SK-MEL-5 (cell line): Measurements from ENCODE around the gene RNU1-1. TPM values are rescaled to one million over a fixed set of nuclear protein-coding genes. Genes with fewer than 3 reads are reported as not detected.
"Not testable (repeated sequence)": the region's sequence is repeated elsewhere in the genome, so short reads cannot be mapped to it uniquely, and the experiment has no call there.

ENCODE experiments used
- DNase-seq: peaks from one replicate; pipeline ENCODE4 v3.0.0-alpha.2; 2016; ENCODE audit warnings: low read depth, low spot score
- in situ Hi-C: cut with HindIII; loops from 2 replicates; pipeline ENCODE4 v1.10.0; 2016; ENCODE audit warnings: low sequenced_read_pairs, high pct_unique_total_duplicates, low pct_unique_long_range_greater_than_20kb
- total RNA-seq: library from RNA; depleted of rRNA; stranded (reverse); fragments of >200 nt; shearing (Covaris generic); gene quantifications from 2 replicates; pipeline ENCODE4 v1.2.3, GENCODE V29; 2014

Gene RNU1-1
- total RNA-seq, 1 experiment from 2014 or later, result under 0.01 TPM

DNA sequence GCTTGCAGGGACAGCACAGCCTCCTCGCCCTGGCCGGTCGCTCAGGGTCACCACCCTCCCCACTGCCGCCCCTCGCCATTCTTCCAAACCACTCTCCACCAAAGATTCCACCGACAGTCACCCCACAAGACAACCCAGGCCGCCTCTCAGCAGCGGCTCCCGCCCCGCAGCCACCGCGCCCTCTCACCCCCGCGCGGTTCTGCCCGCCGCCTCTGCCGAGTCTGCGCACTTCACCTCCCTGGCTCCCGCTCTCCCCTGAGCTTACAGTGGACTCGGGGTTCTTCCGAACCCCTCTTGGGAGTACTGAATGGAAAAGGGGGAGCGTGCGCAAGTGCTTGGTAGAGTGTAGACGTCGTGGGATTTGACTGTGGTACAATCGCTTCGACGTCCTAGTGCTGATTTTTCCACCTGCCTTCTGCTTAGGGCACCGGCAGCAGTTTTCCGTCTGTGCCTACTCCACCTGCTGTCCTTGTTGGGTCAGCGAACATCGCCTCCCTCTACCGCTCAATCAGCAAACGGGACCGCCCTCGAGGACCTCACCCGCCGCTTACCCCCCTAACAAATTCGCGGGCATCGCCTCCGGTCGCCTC is 20.2 kb upstream of the RNU1-1 start:
- not testable (repeated sequence) for DNase-seq

DNA sequence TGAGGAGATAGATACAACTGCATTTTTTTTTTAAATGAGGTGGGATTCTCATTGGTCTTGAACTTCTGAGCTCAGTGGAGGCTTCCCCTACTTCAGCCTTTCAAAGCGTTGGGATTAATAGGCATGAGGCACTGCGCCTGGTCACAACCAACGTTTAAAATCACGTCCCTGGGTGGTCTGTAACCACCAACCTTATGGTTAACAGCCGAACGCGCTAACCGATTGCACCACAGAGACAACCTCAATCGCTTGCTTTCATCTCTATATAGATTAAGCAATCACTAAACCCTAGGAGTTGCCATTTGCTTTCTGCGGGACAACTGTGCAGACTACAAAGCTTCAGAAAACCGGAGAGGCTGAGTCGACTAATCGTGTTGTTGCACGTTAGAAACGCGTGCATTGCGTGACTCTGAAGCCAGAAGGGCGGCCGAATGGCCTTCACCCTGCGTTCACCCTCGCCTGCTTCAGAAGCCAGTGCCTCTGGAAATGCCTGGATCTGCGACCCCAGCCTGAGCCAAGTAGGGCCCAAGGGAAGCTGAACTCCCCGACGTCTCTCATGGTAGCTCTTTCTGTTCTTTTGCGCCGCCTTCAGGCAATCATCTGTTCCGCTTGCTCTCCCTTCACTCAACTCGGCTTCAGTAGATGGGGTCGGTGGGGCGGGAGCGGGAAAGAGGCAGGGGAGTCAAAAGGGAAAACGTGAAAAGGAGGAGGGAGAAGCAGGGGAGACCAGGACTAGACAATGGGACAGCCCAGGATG is 18.3 kb upstream of the RNU1-1 start:
- in situ Hi-C loops, DNase-seq: not testable (repeated sequence)

More for the DNA sequence above, 20.2 kb upstream of the RNU1-1 start:
- in situ Hi-C loops, result not testable (repeated sequence)

DNA sequence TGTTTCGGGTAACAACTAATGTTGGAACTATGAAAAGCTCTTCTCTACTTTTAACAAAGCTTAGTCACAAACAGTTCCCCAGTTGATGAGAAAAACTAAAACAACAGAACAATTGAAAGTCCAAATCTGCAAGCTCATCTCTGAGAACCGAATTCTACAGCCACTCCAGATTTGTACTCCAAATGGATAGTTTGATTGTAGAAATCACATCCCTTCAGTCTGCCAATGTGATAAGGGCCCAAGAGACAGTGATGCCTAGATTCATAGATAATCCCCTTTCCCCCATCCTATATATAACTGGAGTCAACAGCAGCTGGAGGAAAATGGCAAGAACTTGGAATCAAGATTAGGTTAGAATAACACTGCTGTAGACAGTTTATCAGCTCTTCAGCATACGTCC is 14.3 kb upstream of the RNU1-1 start:
- DNase-seq, in situ Hi-C loops: not testable (repeated sequence)

DNA sequence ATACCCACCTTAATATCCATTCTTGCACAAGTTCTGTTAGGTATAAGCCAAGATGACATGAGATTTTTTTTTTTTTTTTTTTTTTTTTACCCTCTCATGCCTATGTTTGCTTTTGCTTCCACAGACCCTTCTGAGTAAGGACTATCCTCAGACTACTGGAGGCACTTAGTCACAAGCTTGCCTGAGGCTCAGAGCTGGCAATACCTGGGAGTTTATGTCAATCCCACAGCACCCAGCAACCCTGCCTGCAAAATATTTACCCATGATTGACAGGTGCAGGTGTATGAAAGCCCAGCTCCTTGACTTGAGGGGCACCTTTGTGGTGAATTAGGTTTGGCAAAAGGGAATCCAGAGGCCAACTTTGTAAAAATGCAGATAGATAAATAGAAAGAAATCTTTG is 11.7 kb upstream of the RNU1-1 start:
- in situ Hi-C loops, DNase-seq: not testable (repeated sequence)

DNA sequence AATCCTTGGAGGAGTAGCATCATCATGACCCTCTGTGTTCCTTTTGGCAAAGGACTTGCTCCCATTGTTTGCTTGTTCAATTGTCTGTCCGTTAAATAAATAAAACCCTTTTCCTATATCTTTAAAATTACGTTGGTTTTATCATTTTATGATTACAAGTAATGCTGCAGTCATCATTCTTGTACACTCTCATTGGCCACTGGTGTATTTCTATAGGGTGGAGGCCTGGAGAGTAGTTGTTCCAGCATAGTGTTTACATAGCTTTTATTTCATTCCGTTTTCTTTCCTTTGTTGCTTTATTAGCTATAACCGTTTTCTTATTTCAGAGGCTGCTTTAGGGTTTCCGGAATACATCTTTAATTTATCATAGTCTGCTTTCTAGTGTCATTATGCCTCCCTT is 7.6 kb upstream of the RNU1-1 start:
- in situ Hi-C loops, result not testable (repeated sequence)

DNA sequence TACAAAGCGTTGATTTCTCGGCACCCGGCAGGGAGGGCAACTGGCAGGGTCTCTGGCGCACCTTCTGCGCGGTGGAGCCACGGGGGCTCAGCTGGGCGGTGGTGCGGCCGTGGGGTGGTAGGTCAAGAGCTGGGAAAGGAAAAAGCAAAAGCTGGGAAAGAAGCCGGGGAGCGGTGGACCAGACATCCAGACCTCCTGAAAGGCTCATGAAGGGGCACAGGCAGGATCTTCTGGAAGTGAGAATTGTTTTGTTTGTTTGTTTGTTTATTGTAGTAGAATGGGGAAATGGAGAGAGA is 7.2 kb upstream of the RNU1-1 start:
- in situ Hi-C loops, result no loop called here

More for the DNA sequence above, 7.6 kb upstream of the RNU1-1 start:
- DNase-seq, result not testable (repeated sequence)

DNA sequence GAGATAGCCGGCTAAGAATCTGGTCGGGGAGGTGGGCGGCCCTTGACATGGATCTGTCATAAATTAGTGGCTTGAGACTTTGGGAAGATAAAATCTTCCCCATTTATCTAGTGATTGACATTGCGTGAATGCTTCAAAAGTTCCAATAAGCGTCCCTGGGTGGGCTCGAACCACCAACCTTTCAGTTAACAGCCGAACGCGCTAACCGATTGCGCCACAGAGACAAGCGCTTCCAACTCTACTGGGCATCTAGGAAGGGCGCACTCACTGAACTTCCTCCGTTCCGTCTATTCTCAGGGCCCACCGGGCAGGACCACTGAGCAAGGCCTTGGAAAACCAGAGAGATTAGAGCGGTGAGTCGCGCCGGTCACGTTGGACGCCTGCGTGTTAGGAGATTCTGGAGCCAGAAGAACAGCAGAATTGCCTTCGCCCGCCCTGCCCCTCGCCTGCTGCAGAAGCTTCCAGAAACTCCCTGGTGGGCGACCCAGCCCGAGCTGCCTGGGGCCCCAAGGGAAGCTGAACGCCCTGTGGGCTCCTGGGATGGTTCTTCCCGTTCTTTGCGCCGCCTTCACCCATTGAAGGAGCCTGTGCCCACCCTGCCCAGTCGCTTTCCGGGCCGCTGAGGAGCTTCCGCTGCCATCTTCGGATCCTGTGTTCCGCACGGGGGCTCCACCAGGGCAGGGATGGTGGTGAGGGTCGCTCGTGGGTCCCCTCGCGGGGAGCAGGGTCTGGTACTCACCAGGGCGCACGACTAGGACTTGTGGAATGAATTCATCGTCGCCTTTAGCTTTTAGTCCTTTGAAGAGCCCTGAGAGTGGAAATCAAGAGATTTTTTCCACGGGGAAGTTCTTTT is 6.6 kb upstream of the RNU1-1 start:
- DNase-seq, in situ Hi-C loops: not testable (repeated sequence)

More for the DNA sequence above, 7.2 kb upstream of the RNU1-1 start:
- DNase-seq, result no peak

DNA sequence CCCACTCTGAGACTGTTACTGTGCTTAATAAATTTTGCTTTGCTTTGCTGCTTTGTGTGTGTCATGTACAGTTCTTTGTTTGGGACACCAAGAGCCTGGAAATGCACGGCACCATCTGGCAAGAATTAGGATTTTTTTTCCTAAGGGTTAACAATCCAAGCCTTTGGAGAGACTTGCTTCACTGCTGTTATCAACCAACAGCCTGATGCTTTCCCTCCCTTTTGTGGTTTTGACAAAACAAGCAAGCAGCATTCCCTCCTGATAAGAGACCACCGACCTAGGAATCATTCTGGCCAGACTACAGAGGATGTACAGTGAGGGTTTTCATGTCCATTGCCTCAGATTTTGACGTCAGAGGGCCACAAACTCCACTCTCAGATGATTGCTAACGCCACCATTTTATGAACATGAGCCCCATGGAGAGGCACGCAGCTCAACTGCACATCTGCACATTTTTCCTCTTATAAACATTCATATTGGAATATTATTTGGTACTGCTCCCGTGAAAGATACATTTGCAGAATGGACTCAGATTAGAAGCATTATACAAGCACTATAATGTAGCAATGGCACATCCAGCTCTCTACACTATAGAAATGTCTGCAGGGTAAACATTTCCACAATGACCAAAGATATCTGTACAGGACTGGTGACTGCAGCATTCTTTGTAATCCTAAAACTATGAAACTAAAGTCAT is 5.3 kb upstream of the RNU1-1 start:
- in situ Hi-C loops, result not testable (repeated sequence)
- DNase-seq, result peak; percentile 39

DNA sequence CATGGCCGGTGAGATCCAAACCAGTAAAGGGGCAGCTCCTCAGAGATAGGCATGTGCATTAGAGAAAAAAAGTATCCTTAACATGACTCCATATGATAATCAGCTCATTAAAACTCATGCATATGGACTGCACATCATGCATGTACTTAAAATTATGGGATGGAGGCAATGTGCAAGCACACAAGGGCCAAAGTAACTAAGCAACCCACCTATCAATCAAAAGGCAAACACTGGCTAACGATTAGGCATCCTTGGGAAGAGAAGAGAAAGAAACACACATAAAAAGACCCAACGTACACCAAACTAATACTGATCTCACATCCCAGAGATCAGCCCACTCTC is 4.8 kb upstream of the RNU1-1 start:
- DNase-seq, in situ Hi-C loops: not testable (repeated sequence)

DNA sequence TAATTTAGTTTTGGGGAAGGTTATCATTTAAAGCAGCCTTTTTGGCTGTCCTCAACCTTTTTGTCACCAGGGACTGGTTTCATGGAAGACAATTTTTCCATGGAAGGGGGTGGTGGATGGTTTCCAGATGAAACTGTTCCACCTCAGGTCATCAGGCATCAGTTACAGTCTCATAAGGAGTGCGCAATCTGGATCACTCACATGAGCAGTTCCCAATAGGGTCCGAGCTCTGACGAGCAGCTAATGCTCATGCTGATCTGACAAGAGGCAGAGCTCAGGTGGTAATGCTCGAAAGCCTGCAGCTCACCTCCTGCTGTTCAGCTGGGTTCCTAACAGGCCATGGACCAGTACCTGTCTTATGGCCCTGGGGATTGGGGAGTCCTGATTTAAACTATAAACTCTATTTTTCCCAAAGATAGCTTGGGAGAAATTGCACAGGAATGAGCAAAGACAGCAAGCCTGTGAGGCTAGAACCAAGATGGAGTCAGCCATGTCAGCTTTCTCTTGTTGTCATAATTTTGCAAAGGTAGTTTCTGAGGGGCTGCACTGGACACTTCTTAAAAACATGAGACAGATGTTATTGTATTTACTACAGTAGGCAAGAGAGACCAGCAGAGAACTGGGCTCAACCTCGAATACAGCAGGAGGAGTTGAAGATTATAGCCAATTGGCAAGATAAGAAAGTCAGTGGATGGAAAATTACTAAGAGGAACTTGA is 2.8 kb upstream of the RNU1-1 start:
- DNase-seq, in situ Hi-C loops: not testable (repeated sequence)

DNA sequence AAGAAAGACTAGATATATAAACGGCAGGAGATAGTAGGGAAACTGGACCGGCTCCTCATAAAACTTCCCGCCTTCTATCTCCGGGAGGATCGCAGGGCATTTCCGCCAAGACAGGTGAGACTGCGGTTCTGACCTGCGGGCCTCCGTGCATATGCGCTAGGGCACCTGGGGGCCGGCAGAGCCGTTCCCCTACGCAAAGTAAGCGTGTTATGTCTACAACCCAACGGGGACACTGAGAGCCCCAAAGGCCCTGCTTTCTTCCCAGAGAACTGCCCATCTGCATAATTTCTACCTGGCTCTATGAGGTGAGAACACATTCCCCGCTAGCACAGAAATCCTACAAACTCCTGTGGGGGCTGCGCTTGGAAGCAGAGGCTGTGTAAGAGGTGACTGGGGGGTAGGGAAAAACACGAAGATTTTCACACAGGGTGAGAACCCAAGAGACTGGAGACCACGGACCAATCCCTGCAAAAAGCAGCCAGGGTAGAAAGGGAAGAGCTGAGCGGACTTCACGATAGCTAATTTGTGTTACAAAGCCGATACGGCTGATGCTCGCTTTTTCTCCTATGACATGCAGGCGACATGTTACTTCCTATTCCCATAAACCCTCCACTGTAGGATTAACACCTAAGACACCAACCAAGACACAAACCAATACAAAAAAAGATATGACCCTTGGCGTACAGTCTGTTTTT is 526 bp downstream of the RNU1-1 start:
- in situ Hi-C loops, result not testable (repeated sequence)

DNA sequence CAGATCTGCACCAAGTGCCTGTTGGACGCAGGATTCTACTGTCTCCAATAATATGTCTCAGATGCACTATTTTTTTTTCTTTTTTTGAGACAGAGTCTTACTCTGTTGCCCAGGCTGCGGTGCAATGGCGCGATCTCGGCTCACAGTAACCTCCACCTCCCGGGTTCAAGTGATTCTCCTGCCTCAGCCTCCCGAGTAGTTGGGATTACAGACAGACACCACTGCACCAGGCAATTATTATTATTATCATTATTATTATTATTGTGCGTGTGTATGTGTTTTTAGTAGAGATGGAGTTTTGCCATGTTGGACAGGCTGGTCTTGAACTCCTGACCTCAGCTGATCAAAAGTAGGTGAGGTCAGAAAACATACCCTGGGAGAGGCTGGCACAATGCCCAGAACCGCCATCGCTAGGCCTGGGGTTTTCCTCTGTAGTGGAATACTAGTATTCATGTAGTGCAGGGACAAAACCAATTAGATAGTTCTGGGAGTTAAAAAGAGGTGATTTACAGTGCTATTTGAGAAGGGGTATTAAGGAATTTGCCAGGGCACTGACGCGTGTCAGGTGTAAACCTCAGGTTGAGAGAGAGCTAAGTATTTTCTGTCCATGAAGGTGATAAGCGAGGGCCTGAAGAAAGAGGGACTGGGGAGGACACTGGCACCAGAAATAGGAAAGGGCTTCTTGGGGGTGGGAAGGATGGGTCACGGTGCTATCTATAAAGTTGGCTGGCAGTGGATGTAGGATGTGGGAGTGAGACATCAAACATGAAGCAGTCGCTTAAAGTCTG is 1.3 kb downstream of the RNU1-1 start:
- DNase-seq, in situ Hi-C loops: not testable (repeated sequence)

More for the DNA sequence above, 526 bp downstream of the RNU1-1 start:
- DNase-seq, result peak; percentile 89

DNA sequence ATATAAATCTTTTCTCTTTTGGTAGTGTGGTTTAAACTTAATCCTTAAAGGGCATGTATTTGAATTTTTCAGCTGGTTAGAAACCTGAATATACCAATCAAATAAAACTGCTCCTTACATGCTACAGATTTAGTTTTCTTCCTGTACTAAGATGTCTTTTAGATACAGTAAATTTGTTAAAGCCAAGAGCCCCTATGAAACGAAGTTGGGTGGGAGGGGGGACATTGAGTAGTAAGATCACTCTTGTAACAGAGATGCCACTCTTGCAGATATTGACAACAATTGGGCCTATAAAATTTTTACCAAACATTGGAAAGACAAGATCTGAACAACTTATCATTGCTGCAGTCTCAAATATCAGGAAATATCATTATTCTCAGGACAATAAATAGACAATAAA is 2.2 kb downstream of the RNU1-1 start:
- in situ Hi-C loops, DNase-seq: not testable (repeated sequence)

DNA sequence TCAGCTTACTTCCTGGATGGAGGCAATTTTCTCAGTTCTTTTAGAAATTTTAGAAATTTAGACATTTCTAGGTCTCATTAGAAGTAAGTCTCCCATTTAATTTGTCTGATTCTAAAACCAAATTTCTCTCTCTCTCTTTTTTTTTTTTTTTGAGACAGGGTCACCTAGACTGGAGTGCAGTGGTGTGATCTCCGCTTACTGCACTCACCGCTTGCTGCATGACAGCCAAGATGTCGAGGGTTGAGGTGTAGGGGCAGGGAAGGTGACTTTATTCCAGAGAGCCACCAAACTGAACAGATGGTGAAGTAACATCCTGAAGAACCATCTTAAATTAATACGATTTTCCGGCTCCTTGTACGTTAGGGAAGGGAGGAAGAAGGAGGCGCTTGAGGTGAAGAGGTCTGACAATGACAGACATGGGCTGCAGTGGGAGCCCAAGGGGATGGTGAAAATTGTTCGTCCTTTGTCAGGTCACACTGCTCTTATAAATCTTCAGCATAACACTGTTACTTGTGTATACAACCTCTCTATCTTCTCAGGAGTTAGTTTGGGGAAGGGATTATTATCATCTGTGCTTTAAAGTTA is 5.1 kb downstream of the RNU1-1 start:
- in situ Hi-C loops, result not testable (repeated sequence)
- DNase-seq, result peak; percentile 30

DNA sequence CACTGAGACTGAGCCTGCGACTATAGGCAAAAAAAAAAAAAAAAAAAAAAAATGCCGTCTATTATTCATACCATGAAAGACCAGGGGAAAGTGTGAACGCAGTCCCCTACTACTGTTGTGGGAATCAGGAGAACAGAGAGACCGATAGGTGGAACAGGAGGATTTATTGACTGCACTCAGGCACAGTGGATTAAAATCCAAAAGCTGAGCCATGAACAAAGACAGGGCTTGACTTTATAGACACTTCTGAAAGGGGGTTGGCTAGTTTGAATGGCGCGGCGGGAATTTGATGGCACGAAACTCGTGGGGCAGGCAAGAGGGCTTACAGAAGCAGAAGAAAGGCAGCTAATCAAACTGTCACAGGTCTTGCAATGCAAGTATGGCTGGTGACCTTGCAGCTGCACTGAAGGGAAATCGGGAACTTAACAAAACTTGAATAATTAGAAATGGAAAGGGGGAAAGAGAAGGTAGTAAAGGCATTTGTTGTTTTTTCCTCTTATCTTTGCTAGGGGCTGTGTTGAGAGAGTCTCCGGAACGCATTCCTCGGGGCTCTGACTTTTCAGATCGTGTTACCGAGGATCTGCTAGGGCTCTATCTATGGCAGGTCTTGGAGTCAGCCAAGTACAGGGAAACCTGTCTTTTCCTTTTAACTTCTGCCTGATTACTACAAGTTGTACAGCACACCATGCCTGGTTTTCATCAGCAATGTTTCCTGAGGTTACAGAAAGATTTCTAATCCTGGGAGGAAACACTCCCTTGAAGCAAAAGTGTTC is 7.5 kb downstream of the RNU1-1 start:
- in situ Hi-C loops, DNase-seq: not testable (repeated sequence)
